Left lung (tissue), 10 donors: Measurements from ENCODE around the gene RPTOR. TPM values are rescaled to one million over a fixed set of nuclear protein-coding genes. Genes with fewer than 3 reads are reported as not detected.

Source experiments
- ATAC-seq: fragments of 200-7000 bp; cut with Tn5 transposase; one replicate; pipeline ENCODE4 v1.9.1; 2020; ENCODE audit warnings: moderate library complexity
- DNase-seq, 4 donors: peaks; one replicate each; pipeline ENCODE4 v3.0.0-alpha.2; 2013 to 2020
- H3K27ac ChIP-seq, 2 donors: fragments of 200-600 bp; sonication (generic) in 1 of 2; one replicate each; pipeline versions ENCODE4 v1.5.0 to v1.8.0; 2020 to 2021
- H3K27me3 ChIP-seq, 2 donors: fragments of 200-600 bp; sonication (generic) in 1 of 2; one replicate each; pipeline versions ENCODE4 v1.5.0 to v1.8.0; 2020 to 2021
- H3K36me3 ChIP-seq, 2 donors: fragments of 200-600 bp; sonication (generic) in 1 of 2; one replicate each; pipeline versions ENCODE4 v1.5.0 to v1.8.0; 2020 to 2021
- H3K4me1 ChIP-seq, 2 donors: fragments of 200-600 bp; one replicate each; pipeline ENCODE4 v1.8.0; 2021
- H3K4me3 ChIP-seq, 2 donors: fragments of 200-600 bp; sonication (generic) in 1 of 2; one replicate each; pipeline versions ENCODE4 v1.5.0 to v1.8.0; 2020 to 2021; ENCODE audit warnings: mild to moderate bottlenecking in 1 of 2
- H3K9me3 ChIP-seq, 2 donors: fragments of 200-600 bp; sonication (generic) in 1 of 2; one replicate each; pipeline versions ENCODE4 v1.5.0 to v1.8.0; 2020 to 2021
- CTCF ChIP-seq, 2 donors: fragments of 200-600 bp; sonication (generic) in 1 of 2; IDR thresholded peaks; one replicate each; pipeline versions ENCODE4 v1.5.0 to v1.8.0; 2021; ENCODE audit warnings: antibody characterized with exemption in 2 of 2
- intact Hi-C, 2 donors: fragments of 100-400 bp; cut with DNase I; formaldehyde crosslinking; loops; one replicate each; pipeline versions ENCODE4 v1.11.2 to v1.14.2; 2022
- polyA plus RNA-seq, 6 donors: library from polyadenylated mRNA; unstranded; fragments of 120-200 nt; gene quantifications; one replicate each; pipeline ENCODE4 v1.2.1, GENCODE V29; 2013; ENCODE audit not compliant: insufficient read length in 6 of 6
- total RNA-seq, 2 donors: library from RNA; stranded (reverse); fragmentation: NEBNext Ultra II Directional; extraction: Animal tissue kit (Norgen Biotek cat#: 25700); gene quantifications; one replicate each; pipeline ENCODE4 v1.2.1, GENCODE V29; 2021
- donor health status: DM: no; HTN: yes; CAD: no.
- donor health status: DM: no; HTN: no; CAD: no.

Gene RPTOR
- total and polyA plus RNA-seq, 8 donors: 14.2 to 39.2 (median 20.7) TPM

- intact Hi-C loops: no loop called here
- no peak for TF ChIP-seq CTCF (IDR thresholded peaks at IDR 0.05)
- Histone ChIP-seq H3K36me3 (no peaks in the 10 kb centered on the region), H3K4me3 (no peak overlapping the region), H3K27ac (no peak overlapping the region), H3K9me3 (no peaks in the 10 kb centered on the region), H3K27me3 (no peaks in the 10 kb centered on the region), H3K4me1 (peaks cover 8 to 53% of the 10 kb centered on the region in 2 donors)
- DNase-seq (peak in 1 of 4 donors; percentile 2), ATAC-seq (no peak)
These were observed 242.2 kb downstream of the RPTOR start for GRCh38 chr17:80786887-80787286.

GRCh38 chr17:80787881-80788280 is 243.2 kb downstream of the RPTOR start:
- H3K4me3 ChIP-seq: no peak overlapping the region
- peaks cover 9 to 50% of the 10 kb centered on the region in 2 donors for H3K4me1 ChIP-seq
- ATAC-seq: no peak
- peak in 1 of 4 donors; percentile 2 for DNase-seq
- no peaks in the 10 kb centered on the region for H3K9me3 ChIP-seq
- TF ChIP-seq CTCF (IDR thresholded peaks at IDR 0.05): no peak
- intact Hi-C loops: no loop called here
- H3K27me3 ChIP-seq: no peaks in the 10 kb centered on the region
- H3K27ac ChIP-seq: no peak overlapping the region
- H3K36me3 ChIP-seq: no peaks in the 10 kb centered on the region

- Histone ChIP-seq H3K4me3 (no peak overlapping the region), H3K9me3 (no peaks in the 10 kb centered on the region), H3K27ac (peak overlapping the region in 1 of 2 donors; percentile 15), H3K27me3 (no peaks in the 10 kb centered on the region), H3K4me1 (peaks cover 9 to 44% of the 10 kb centered on the region in 2 donors), H3K36me3 (no peaks in the 10 kb centered on the region)
- ATAC-seq: peak; percentile 15
- DNase-seq: peak in 1 of 4 donors; percentile 30
- no peak for TF ChIP-seq CTCF (IDR thresholded peaks at IDR 0.05)
- intact Hi-C loops: no loop called here
These were observed 244.8 kb downstream of the RPTOR start for GRCh38 chr17:80789356-80789902.

- ATAC-seq (no peak), DNase-seq (peak in 1 of 4 donors; percentile 21)
- TF ChIP-seq CTCF (IDR thresholded peaks at IDR 0.05): no peak
- H3K4me3 ChIP-seq: no peak overlapping the region
- H3K36me3 ChIP-seq: no peaks in the 10 kb centered on the region
- intact Hi-C loops: no loop called here
- H3K4me1 ChIP-seq: peaks cover 9 to 44% of the 10 kb centered on the region in 2 donors
- H3K27me3 ChIP-seq: no peaks in the 10 kb centered on the region
- H3K27ac ChIP-seq: peak overlapping the region in 1 of 2 donors; percentile 10
- no peaks in the 10 kb centered on the region for H3K9me3 ChIP-seq
These were observed 245.6 kb downstream of the RPTOR start for GRCh38 chr17:80790021-80790765.

- intact Hi-C loops: no loop called here
- peak overlapping the region; percentile 59 to 70 for H3K27ac ChIP-seq
- peak in 1 of 4 donors; percentile 10 for DNase-seq
- no peaks in the 10 kb centered on the region for H3K27me3 ChIP-seq
- ATAC-seq: no peak
- no peak for TF ChIP-seq CTCF (IDR thresholded peaks at IDR 0.05)
- no peak overlapping the region for H3K4me3 ChIP-seq
- no peaks in the 10 kb centered on the region for H3K9me3 ChIP-seq
- H3K4me1 ChIP-seq: peaks cover 9 to 44% of the 10 kb centered on the region in 2 donors
- no peaks in the 10 kb centered on the region for H3K36me3 ChIP-seq
These were observed 246.5 kb downstream of the RPTOR start for GRCh38 chr17:80790981-80791742.
